Measurements from ENCODE around the gene KRT27.

- TF ChIP-seq, protein P1, sequence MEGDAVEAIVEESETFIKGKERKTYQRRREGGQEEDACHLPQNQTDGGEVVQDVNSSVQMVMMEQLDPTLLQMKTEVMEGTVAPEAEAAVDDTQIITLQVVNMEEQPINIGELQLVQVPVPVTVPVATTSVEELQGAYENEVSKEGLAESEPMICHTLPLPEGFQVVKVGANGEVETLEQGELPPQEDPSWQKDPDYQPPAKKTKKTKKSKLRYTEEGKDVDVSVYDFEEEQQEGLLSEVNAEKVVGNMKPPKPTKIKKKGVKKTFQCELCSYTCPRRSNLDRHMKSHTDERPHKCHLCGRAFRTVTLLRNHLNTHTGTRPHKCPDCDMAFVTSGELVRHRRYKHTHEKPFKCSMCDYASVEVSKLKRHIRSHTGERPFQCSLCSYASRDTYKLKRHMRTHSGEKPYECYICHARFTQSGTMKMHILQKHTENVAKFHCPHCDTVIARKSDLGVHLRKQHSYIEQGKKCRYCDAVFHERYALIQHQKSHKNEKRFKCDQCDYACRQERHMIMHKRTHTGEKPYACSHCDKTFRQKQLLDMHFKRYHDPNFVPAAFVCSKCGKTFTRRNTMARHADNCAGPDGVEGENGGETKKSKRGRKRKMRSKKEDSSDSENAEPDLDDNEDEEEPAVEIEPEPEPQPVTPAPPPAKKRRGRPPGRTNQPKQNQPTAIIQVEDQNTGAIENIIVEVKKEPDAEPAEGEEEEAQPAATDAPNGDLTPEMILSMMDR (IDR thresholded peaks at IDR 0.05), result no peak
- TF ChIP-seq POLR2A (IDR thresholded peaks at IDR 0.05), result no peak
Measured at GRCh38 chr17:40806131-40806530, 23.8 kb upstream of the KRT27 start.
